ENCODE results near the gene ADAM15. TPM values are rescaled to one million over a fixed set of nuclear protein-coding genes. Genes with fewer than 3 reads are reported as not detected.

ADAM15 gene
- polyA plus RNA-seq, 1 donor from 2014 or later, result 24.8 TPM

- Histone ChIP-seq H3K27ac (ENCODE audit: low read length) (no peak overlapping the region), H2AFZ (ENCODE audit: low read depth, low read length) (no peak overlapping the region), H3K79me2 (replicated peaks; ENCODE audit: insufficient read depth, low read length) (no peaks in the 10 kb centered on the region), H3K9ac (ENCODE audit: low read length) (no peak overlapping the region), H3K4me3 (ENCODE audit: low read length) (no peak overlapping the region), H3K36me3 (ENCODE audit: insufficient read depth, low read length) (no peaks in the 10 kb centered on the region), H3K9me2 (ENCODE audit: insufficient read depth, low read length) (no peaks in the 10 kb centered on the region), H3K9me3 (ENCODE audit: low read length) (no peaks in the 10 kb centered on the region), H4K20me1 (ENCODE audit: insufficient read depth) (no peaks in the 10 kb centered on the region), H3K4me2 (ENCODE audit: low read length) (no peak overlapping the region), H3K27me3 (ENCODE audit: insufficient read depth, low read depth, low read length) (no peaks in the 10 kb centered on the region), H3F3A (ENCODE audit: insufficient read depth, low read length, poor library complexity, severe bottlenecking) (no peaks in the 10 kb centered on the region)
- no peak for TF ChIP-seq MXI1 (conservative IDR thresholded peaks at IDR 0.05; ENCODE audit: poor library complexity, severe bottlenecking)
- no peak for TF ChIP-seq TAF1 (IDR thresholded peaks at IDR 0.05; ENCODE audit: low read depth)
- no peak for TF ChIP-seq POLR2AphosphoS5 (IDR thresholded peaks at IDR 0.05)
- no peak for TF ChIP-seq EP300 (conservative IDR thresholded peaks at IDR 0.05; ENCODE audit: poor library complexity, severe bottlenecking)
- TF ChIP-seq REST (IDR thresholded peaks at IDR 0.05; ENCODE audit: borderline replicate concordance), result no peak
- no peak for TF ChIP-seq SMC3 (conservative IDR thresholded peaks at IDR 0.05; ENCODE audit: poor library complexity)
- TF ChIP-seq RAD21 (conservative IDR thresholded peaks at IDR 0.05), result no peak
- TF ChIP-seq CTCF (IDR thresholded peaks at IDR 0.05; ENCODE audit: poor library complexity, severe bottlenecking), result no peak
- no peak for TF ChIP-seq EZH2 (IDR thresholded peaks at IDR 0.05; ENCODE audit: borderline replicate concordance, insufficient read depth, low read length, poor library complexity, severe bottlenecking)
Measured at GRCh38 chr1:155030899-155031298, 20.2 kb upstream of the ADAM15 start.

- no peak overlapping the region for H2AFZ ChIP-seq (ENCODE audit: low read depth, low read length)
- H3K9ac ChIP-seq (ENCODE audit: low read length), result no peak overlapping the region
- no peaks in the 10 kb centered on the region for H4K20me1 ChIP-seq (ENCODE audit: insufficient read depth)
- no peaks in the 10 kb centered on the region for H3F3A ChIP-seq (ENCODE audit: insufficient read depth, low read length, poor library complexity, severe bottlenecking)
- no peaks in the 10 kb centered on the region for H3K9me2 ChIP-seq (ENCODE audit: insufficient read depth, low read length)
- no peak overlapping the region for H3K4me2 ChIP-seq (ENCODE audit: low read length)
- H3K4me3 ChIP-seq (ENCODE audit: low read length), result no peak overlapping the region
- no peaks in the 10 kb centered on the region for H3K9me3 ChIP-seq (ENCODE audit: low read length)
- no peaks in the 10 kb centered on the region for H3K36me3 ChIP-seq (ENCODE audit: insufficient read depth, low read length)
- no peaks in the 10 kb centered on the region for H3K27me3 ChIP-seq (ENCODE audit: insufficient read depth, low read depth, low read length)
- no peak for TF ChIP-seq RAD21 (conservative IDR thresholded peaks at IDR 0.05)
- no peak for TF ChIP-seq REST (IDR thresholded peaks at IDR 0.05; ENCODE audit: borderline replicate concordance)
- no peak for TF ChIP-seq SMC3 (conservative IDR thresholded peaks at IDR 0.05; ENCODE audit: poor library complexity)
- no peak for TF ChIP-seq EZH2 (IDR thresholded peaks at IDR 0.05; ENCODE audit: borderline replicate concordance, insufficient read depth, low read length, poor library complexity, severe bottlenecking)
- no peaks in the 10 kb centered on the region for H3K79me2 ChIP-seq (replicated peaks; ENCODE audit: insufficient read depth, low read length)
- no peak overlapping the region for H3K27ac ChIP-seq (ENCODE audit: low read length)
Measured at GRCh38 chr1:155032886-155033285, 18.2 kb upstream of the ADAM15 start.

Measured in neural cell (in vitro differentiated cells).